ENCODE data around the gene USH2A.

- no peak for TF ChIP-seq CTCF (IDR thresholded peaks at IDR 0.05)
- no peak for TF ChIP-seq POLR2A (IDR thresholded peaks at IDR 0.05)
These were observed 532.8 kb downstream of the USH2A start for GRCh38 chr1:215890438-215890837.

Data from tibial nerve (tissue), 3 donors.